ENCODE data around the gene PGBD5.

- no peak for TF ChIP-seq CTCF (CRISPR knock-in tag; IDR thresholded peaks at IDR 0.05)
- TF ChIP-seq TAF1 (CRISPR knock-in tag; IDR thresholded peaks at IDR 0.05): no peak
- no peak for TF ChIP-seq ZNF510 (CRISPR knock-in tag; IDR thresholded peaks at IDR 0.05; ENCODE audit: low read depth)
- no peak for TF ChIP-seq ZFP37 (CRISPR knock-in tag; IDR thresholded peaks at IDR 0.05; ENCODE audit: borderline replicate concordance)
- TF ChIP-seq ZNF121 (CRISPR knock-in tag; IDR thresholded peaks at IDR 0.05): no peak
Measured at GRCh38 chr1:230427094-230427876, 1.2 kb upstream of the PGBD5 start.
